ENCODE measurements around the gene FAM3C.
A peak's percentile ranks its signal among the peaks of the same experiment; 100 is the strongest.

FAM3C gene

GRCh38 chr7:121334875-121335648 is 61.0 kb downstream of the FAM3C start:
- no peak for DNase-seq (ENCODE audit: low read depth)
- no peak overlapping the region for H3K4me3 ChIP-seq (ENCODE audit: low read depth, low read length)
- TF ChIP-seq CTCF (IDR thresholded peaks at IDR 0.05; ENCODE audit: low read depth, low read length, missing control alignments), result no peak

GRCh38 chr7:121334376-121334775 is 61.7 kb downstream of the FAM3C start:
- no peak for DNase-seq (ENCODE audit: low read depth)
- H3K4me3 ChIP-seq (ENCODE audit: low read depth, low read length), result no peak overlapping the region
- no peak for TF ChIP-seq CTCF (IDR thresholded peaks at IDR 0.05; ENCODE audit: low read depth, low read length, missing control alignments)

DNA sequence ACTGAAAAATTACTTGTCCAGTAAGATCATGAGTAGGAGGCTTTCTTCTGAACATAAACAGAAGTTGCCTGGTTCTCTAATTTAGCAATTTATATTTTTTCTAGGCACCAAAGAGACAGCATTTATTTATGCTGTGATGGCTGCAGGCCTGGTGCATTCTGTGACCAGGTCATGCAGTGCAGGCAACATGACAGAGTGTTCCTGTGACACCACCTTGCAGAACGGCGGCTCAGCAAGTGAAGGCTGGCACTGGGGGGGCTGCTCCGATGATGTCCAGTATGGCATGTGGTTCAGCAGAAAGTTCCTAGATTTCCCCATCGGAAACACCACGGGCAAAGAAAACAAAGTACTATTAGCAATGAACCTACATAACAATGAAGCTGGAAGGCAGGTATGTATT is 64.5 kb downstream of the FAM3C start:
- TF ChIP-seq CTCF (IDR thresholded peaks at IDR 0.05; ENCODE audit: low read depth, low read length, missing control alignments), result no peak
- H3K4me3 ChIP-seq (ENCODE audit: low read depth, low read length), result no peak overlapping the region
- no peak for DNase-seq (ENCODE audit: low read depth)

- no peak for TF ChIP-seq CTCF (IDR thresholded peaks at IDR 0.05; ENCODE audit: low read depth, low read length, missing control alignments)
- no peak for DNase-seq (ENCODE audit: low read depth)
- H3K4me3 ChIP-seq (ENCODE audit: low read depth, low read length), result no peak overlapping the region
Measured at GRCh38 chr7:121331048-121331447, 65.1 kb downstream of the FAM3C start.

- no peak for TF ChIP-seq CTCF (IDR thresholded peaks at IDR 0.05; ENCODE audit: low read depth, low read length, missing control alignments)
- no peak for DNase-seq (ENCODE audit: low read depth)
- H3K4me3 ChIP-seq (ENCODE audit: low read depth, low read length), result peak overlapping the region; percentile 45
Measured at GRCh38 chr7:121330053-121330833, 65.9 kb downstream of the FAM3C start.

GRCh38 chr7:121329191-121330052 is 66.7 kb downstream of the FAM3C start:
- TF ChIP-seq CTCF (IDR thresholded peaks at IDR 0.05; ENCODE audit: low read depth, low read length, missing control alignments), result no peak
- H3K4me3 ChIP-seq (ENCODE audit: low read depth, low read length), result peak overlapping the region; percentile 45
- DNase-seq (ENCODE audit: low read depth), result no peak

All from GM12864 (cell line).